CD4-positive, alpha-beta memory T cell (primary cell): ENCODE results near the gene TGFB3. TPM values are rescaled to one million over a fixed set of nuclear protein-coding genes. Genes with fewer than 3 reads are reported as not detected.

Experiments used
- CTCF ChIA-PET: fragments of 350-600 bp; sonication (Branson Sonifier 250); formaldehyde crosslinking; loops from one replicate; lab custom pipeline; 2021; ENCODE audit warnings: inconsistent platforms; ENCODE audit not compliant: partially characterized antibody; lab: Charles Lee
- POLR2A ChIA-PET: fragments of 350-600 bp; sonication (Branson Sonifier 250); formaldehyde crosslinking; loops from one replicate; lab custom pipeline; 2021; ENCODE audit not compliant: partially characterized antibody; lab: Charles Lee
- DNase-seq, 5 donors: peaks; one replicate each; pipeline versions ENCODE4 v3.0.0 to v3.0.0-alpha.2; 2020 to 2022; ENCODE audit warnings: mixed read lengths in 1 of 5
- H3K27ac ChIP-seq: one replicate; pipeline ENCODE4 v1.7.0; 2013; ENCODE audit warnings: low read depth, low read length
- H3K27me3 ChIP-seq: 2 replicates; pipeline ENCODE4 v1.7.0; 2013; ENCODE audit warnings: mild to moderate bottlenecking, low read length, moderate library complexity; ENCODE audit not compliant: insufficient read depth
- H3K36me3 ChIP-seq: 2 replicates; pipeline ENCODE4 v1.7.0; 2013; ENCODE audit warnings: mild to moderate bottlenecking, low read length, moderate library complexity; ENCODE audit not compliant: insufficient read depth
- H3K4me1 ChIP-seq: 2 replicates; pipeline ENCODE4 v1.7.0; 2013; ENCODE audit warnings: mild to moderate bottlenecking, low read length, moderate library complexity; ENCODE audit not compliant: insufficient read depth
- H3K4me3 ChIP-seq, 2 donors: one replicate each; pipeline ENCODE4 v1.7.0; 2013; ENCODE audit warnings: low read length in 2 of 2, mild to moderate bottlenecking in 1 of 2
- H3K9me3 ChIP-seq, 2 donors: one replicate each; pipeline ENCODE4 v1.7.0; 2013; ENCODE audit warnings: low read length in 2 of 2, control low read depth in 1 of 2; ENCODE audit not compliant: control insufficient read depth in 1 of 2
- H3K27ac Mint-ChIP-seq, 7 donors: one replicate each; pipeline ENCODE4 v1.8.0; 2020 to 2021; ENCODE audit warnings: mixed read lengths in 7 of 7, mild to moderate bottlenecking in 6 of 7, inconsistent platforms in 3 of 7, moderate library complexity in 3 of 7
- H3K27me3 Mint-ChIP-seq, 2 donors: one replicate each; pipeline ENCODE4 v1.8.0; 2020 to 2021; ENCODE audit warnings: mixed read lengths in 2 of 2
- H3K36me3 Mint-ChIP-seq, 2 donors: one replicate each; pipeline ENCODE4 v1.8.0; 2020 to 2021; ENCODE audit warnings: mixed read lengths in 2 of 2, inconsistent platforms in 1 of 2, mild to moderate bottlenecking in 1 of 2
- H3K4me1 Mint-ChIP-seq, 4 donors: one replicate each; pipeline ENCODE4 v1.8.0; 2020 to 2021; ENCODE audit warnings: mixed read lengths in 4 of 4, mild to moderate bottlenecking in 1 of 4
- H3K4me3 Mint-ChIP-seq, 8 donors: one replicate each; pipeline ENCODE4 v1.8.0; 2020 to 2021; ENCODE audit warnings: mixed read lengths in 8 of 8, mild to moderate bottlenecking in 7 of 8, moderate library complexity in 6 of 8, inconsistent platforms in 3 of 8
- H3K9me3 Mint-ChIP-seq, 8 donors: one replicate each; pipeline ENCODE4 v1.8.0; 2020 to 2021; ENCODE audit warnings: mixed read lengths in 8 of 8, mild to moderate bottlenecking in 5 of 8, inconsistent platforms in 3 of 8, moderate library complexity in 1 of 8
- intact Hi-C: fragments of 100-400 bp; cut with micrococcal nuclease; formaldehyde crosslinking; loops from one replicate; pipeline ENCODE4 v1.15.1; 2023
- polyA plus RNA-seq, 2 donors: library from polyadenylated mRNA; unstranded; fragments of 300-500 nt; fragmentation: Illumina TruSeq; gene quantifications; one replicate each; pipeline ENCODE4 v1.2.3, GENCODE V29; 2021
- total RNA-seq, 2 experiments: library from RNA; stranded (reverse); gene quantifications; one replicate each; pipeline ENCODE4 v1.2.3, GENCODE V29; 2021

Gene TGFB3
- total and polyA plus RNA-seq, 4 experiments from 2014 or later = 0.29 to 7.2 (median 6.4) TPM; not detected in 1

DNA sequence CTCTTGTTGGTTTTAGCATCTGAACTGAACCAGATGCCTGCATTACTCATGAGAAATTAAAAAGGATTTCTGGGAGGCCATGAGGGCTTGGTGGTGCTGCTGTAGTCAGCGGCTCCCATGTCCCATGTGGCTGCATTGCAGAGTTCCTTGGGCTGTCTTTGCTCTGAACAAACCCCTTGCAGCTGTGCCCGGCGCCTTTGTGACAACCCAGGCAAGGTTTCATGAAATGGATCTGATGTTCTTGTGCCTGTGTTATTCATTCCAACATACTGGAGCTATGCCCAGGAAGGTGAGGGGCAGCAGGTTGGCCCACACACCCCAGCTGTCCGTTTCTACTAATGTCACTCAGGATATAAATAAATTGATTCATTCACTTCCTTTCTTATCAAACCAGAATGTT is 40.8 kb downstream of the TGFB3 start:
- H3K27ac Mint-ChIP-seq = no peak overlapping the region
- Histone ChIP-seq H3K27me3 (no peaks in the 10 kb centered on the region), H3K4me3 (no peak overlapping the region), H3K36me3 (no peaks in the 10 kb centered on the region), H3K9me3 (no peaks in the 10 kb centered on the region), H3K4me1 (no peaks in the 10 kb centered on the region), H3K27ac (no peak overlapping the region)
- H3K36me3 Mint-ChIP-seq = peaks cover 5 to 15% of the 10 kb centered on the region in 2 donors
- no peaks in the 10 kb centered on the region for H3K27me3 Mint-ChIP-seq
- peaks cover 0 to 2% (median 0%) of the 10 kb centered on the region in 8 donors for H3K9me3 Mint-ChIP-seq
- H3K4me1 Mint-ChIP-seq = peaks cover 0 to 2% (median 0%) of the 10 kb centered on the region in 4 donors
- ChIA-PET CTCF (interaction anchor here (0.9 kb wide), 1 partner anchor 34 kb away, joined by 3 read pairs; no protein-coding TSS in a partner anchor), POLR2A (no interaction called here)
- no peak overlapping the region for H3K4me3 Mint-ChIP-seq
- no peak for DNase-seq
- intact Hi-C loops = no loop called here

DNA sequence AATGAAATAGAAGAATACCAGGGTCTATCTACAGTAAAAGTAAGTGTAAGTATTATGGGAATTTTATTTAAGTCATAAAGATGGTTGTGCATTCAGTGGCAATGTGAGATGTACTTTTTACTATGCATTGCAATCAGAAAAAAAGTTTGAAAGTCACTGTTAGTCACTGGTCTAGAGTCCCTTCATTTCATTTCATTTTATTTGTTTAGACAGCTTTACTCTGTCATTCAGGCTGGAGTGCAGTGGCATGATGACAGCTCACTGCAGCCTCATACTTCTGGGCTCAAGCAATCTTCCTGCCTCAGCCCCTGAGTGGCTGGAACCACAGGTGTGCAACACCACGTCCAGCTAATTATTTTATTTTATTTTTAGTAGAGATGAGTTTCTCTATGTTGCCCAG is 42.6 kb downstream of the TGFB3 start:
- no peaks in the 10 kb centered on the region for H3K27me3 Mint-ChIP-seq
- H3K27ac ChIP-seq = no peak overlapping the region
- H3K27ac Mint-ChIP-seq = peak overlapping the region in 1 of 7 donors; percentile 39
- H3K27me3 ChIP-seq = no peaks in the 10 kb centered on the region
- H3K4me1 Mint-ChIP-seq = peaks cover 0 to 4% (median under 1%) of the 10 kb centered on the region in 4 donors
- intact Hi-C loops = no loop called here
- no peak overlapping the region for H3K4me3 Mint-ChIP-seq
- H3K36me3 Mint-ChIP-seq = peaks cover 5 to 15% of the 10 kb centered on the region in 2 donors
- no peak overlapping the region for H3K4me3 ChIP-seq
- no peaks in the 10 kb centered on the region for H3K9me3 ChIP-seq
- H3K9me3 Mint-ChIP-seq = peaks cover 0 to 2% (median 0%) of the 10 kb centered on the region in 8 donors
- CTCF ChIA-PET = no interaction called here
- DNase-seq = no peak
- no peaks in the 10 kb centered on the region for H3K4me1 ChIP-seq
- POLR2A ChIA-PET = no interaction called here
- no peaks in the 10 kb centered on the region for H3K36me3 ChIP-seq

DNA sequence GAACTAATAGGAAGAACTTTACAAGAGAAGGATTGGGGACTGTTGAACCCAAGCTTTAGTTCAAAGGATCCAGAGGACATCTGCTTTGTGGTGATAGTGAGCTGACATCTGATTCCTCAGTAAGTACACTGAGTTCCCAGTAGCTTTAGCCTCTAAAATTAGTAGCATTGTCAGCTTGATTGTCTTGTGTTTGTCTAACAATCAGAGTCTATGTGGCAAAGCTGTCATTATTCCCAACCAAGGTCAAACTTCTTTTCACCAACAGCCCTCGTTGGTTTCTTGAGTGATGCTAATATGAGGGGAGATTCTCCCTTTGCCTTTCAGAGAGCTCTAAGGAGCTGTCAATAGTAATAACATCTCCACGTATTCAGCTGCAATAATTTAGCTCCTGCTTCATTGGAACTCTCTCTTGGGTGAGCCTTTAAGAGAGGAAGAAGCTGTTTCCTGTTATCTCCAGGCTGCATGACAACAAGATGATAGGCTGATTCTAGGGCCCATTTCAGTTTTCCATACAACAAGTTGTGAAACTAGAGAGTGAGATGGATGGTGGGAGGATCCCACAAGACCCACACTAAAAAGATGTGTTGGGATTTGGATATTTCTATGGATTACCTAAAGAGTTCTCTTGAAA is 46.7 kb downstream of the TGFB3 start:
- POLR2A ChIA-PET = no interaction called here
- Mint-ChIP-seq H3K4me1 (peaks cover 0 to 4% (median under 1%) of the 10 kb centered on the region in 4 donors), H3K9me3 (no peaks in the 10 kb centered on the region), H3K4me3 (no peak overlapping the region), H3K36me3 (peaks cover 4 to 7% of the 10 kb centered on the region in 2 donors), H3K27me3 (no peaks in the 10 kb centered on the region), H3K27ac (peak overlapping the region in 2 of 7 donors; percentile 1 to 54)
- Histone ChIP-seq H3K27ac (no peak overlapping the region), H3K4me3 (no peak overlapping the region), H3K9me3 (no peaks in the 10 kb centered on the region), H3K27me3 (no peaks in the 10 kb centered on the region), H3K4me1 (no peaks in the 10 kb centered on the region), H3K36me3 (no peaks in the 10 kb centered on the region)
- DNase-seq = no peak
- intact Hi-C loops = no loop called here
- CTCF ChIA-PET = interaction anchor here (0.8 to 1.6 kb wide), 2 partner anchors 18 to 28 kb away, joined by 3 read pairs; no protein-coding TSS in a partner anchor

DNA sequence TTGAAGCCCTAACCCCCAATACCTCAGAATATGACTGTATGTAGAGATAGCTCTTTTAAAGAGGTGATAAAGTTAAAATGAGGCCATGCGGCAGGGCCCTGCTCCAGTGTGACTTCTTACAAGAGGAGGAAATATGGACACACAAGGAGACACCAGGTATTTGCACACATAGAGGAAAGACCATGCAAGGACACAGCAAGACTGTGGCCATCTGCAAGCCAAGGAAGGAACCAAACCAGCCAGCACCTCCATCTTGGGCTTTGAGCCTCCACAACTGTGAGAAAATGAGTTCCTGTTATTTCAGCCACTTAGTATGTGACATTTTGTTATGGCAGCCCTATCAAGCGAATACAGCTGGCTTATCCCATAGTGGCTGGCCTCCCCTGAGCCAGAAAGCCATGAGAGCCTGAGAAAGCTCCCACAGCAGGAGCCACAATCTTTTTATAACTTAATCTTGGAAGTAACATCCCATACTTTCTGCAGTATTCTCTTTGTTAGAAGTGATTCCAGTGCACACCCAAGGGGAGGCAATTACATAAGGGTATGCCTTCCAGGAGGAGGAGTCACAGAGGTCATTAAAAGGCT is 48.0 kb downstream of the TGFB3 start:
- H3K4me3 Mint-ChIP-seq = no peak overlapping the region
- peaks cover 0 to 4% (median under 1%) of the 10 kb centered on the region in 4 donors for H3K4me1 Mint-ChIP-seq
- POLR2A ChIA-PET = no interaction called here
- no peak overlapping the region for H3K4me3 ChIP-seq
- peaks cover 4 to 7% of the 10 kb centered on the region in 2 donors for H3K36me3 Mint-ChIP-seq
- H3K9me3 ChIP-seq = no peaks in the 10 kb centered on the region
- H3K9me3 Mint-ChIP-seq = no peaks in the 10 kb centered on the region
- intact Hi-C loops = no loop called here
- H3K27ac ChIP-seq = no peak overlapping the region
- H3K4me1 ChIP-seq = no peaks in the 10 kb centered on the region
- no peaks in the 10 kb centered on the region for H3K27me3 ChIP-seq
- H3K36me3 ChIP-seq = no peaks in the 10 kb centered on the region
- no peak for DNase-seq
- no peak overlapping the region for H3K27ac Mint-ChIP-seq
- CTCF ChIA-PET = interaction anchor here (0.8 to 1.6 kb wide), 2 partner anchors 17 to 27 kb away, joined by 3 read pairs; no protein-coding TSS in a partner anchor
- H3K27me3 Mint-ChIP-seq = no peaks in the 10 kb centered on the region

DNA sequence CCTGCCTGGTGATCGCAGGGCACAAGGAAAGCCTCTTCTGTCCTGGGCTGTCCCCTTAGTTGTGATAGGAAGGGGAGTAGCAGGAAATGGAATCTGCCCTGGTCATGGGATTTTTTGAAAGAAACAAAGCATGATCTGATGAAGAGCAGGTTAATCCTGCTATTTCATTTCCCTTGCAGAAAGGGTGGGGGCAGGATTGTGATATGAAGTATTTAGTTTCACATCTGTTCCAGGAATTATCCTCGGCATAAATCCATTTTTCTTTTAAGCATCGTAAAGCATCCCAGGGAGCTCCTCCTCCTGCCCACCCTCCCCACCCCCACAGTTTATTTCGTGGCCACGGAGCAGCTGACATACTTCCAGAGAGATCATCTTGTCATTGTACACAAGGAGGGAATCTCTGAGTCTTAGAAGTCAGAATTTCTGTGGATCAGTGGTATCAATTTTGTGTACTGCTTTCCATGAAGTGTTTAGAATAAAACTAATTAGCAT is 53.1 kb downstream of the TGFB3 start:
- no peak overlapping the region for H3K4me3 Mint-ChIP-seq
- H3K27ac Mint-ChIP-seq = no peak overlapping the region
- no peak overlapping the region for H3K4me3 ChIP-seq
- CTCF ChIA-PET = interaction anchor here (1.3 kb wide), 1 partner anchor 219 kb away, joined by 4 read pairs; no protein-coding TSS in a partner anchor
- peaks cover 2 to 7% of the 10 kb centered on the region in 2 donors for H3K36me3 Mint-ChIP-seq
- H3K27me3 Mint-ChIP-seq = no peaks in the 10 kb centered on the region
- DNase-seq = no peak
- intact Hi-C loops = no loop called here
- H3K36me3 ChIP-seq = no peaks in the 10 kb centered on the region
- no peaks in the 10 kb centered on the region for H3K9me3 Mint-ChIP-seq
- no peaks in the 10 kb centered on the region for H3K4me1 Mint-ChIP-seq
- H3K27me3 ChIP-seq = no peaks in the 10 kb centered on the region
- H3K4me1 ChIP-seq = no peaks in the 10 kb centered on the region
- H3K27ac ChIP-seq = no peak overlapping the region
- POLR2A ChIA-PET = no interaction called here
- no peaks in the 10 kb centered on the region for H3K9me3 ChIP-seq

DNA sequence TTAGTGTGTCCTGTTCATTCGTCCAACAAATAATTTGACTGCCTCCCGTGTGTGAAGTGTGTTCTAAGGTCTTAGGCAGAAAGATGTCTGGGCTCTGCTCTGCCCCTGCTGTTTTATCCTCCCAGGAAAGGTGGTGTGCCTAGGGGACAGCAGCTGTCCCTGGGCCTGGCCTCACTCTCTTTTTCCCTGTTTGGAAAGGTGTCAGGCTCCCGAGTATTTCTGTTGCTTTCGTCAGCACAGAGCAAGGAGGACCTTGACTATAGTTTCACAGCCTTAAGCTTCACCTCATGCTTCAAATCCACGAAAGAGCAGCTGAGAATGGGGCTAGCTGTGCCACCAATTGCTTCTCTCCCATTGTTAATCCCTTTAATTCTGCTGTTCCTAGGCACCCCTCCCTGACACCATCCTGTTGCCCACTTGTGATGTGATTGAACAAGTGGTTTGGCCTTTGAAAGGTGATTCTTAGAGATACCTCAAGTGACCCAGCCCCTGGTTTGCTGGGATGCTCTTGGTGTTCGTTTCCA is 54.2 kb downstream of the TGFB3 start:
- intact Hi-C loops = no loop called here
- no peak overlapping the region for H3K27ac ChIP-seq
- DNase-seq = no peak
- ChIA-PET POLR2A (no interaction called here), CTCF (no interaction called here)
- no peak overlapping the region for H3K4me3 Mint-ChIP-seq
- no peaks in the 10 kb centered on the region for H3K9me3 ChIP-seq
- no peaks in the 10 kb centered on the region for H3K9me3 Mint-ChIP-seq
- H3K27ac Mint-ChIP-seq = no peak overlapping the region
- no peaks in the 10 kb centered on the region for H3K4me1 ChIP-seq
- no peak overlapping the region for H3K4me3 ChIP-seq
- H3K36me3 Mint-ChIP-seq = peaks cover 2 to 7% of the 10 kb centered on the region in 2 donors
- H3K4me1 Mint-ChIP-seq = no peaks in the 10 kb centered on the region
- H3K27me3 Mint-ChIP-seq = no peaks in the 10 kb centered on the region
- H3K27me3 ChIP-seq = no peaks in the 10 kb centered on the region
- no peaks in the 10 kb centered on the region for H3K36me3 ChIP-seq

DNA sequence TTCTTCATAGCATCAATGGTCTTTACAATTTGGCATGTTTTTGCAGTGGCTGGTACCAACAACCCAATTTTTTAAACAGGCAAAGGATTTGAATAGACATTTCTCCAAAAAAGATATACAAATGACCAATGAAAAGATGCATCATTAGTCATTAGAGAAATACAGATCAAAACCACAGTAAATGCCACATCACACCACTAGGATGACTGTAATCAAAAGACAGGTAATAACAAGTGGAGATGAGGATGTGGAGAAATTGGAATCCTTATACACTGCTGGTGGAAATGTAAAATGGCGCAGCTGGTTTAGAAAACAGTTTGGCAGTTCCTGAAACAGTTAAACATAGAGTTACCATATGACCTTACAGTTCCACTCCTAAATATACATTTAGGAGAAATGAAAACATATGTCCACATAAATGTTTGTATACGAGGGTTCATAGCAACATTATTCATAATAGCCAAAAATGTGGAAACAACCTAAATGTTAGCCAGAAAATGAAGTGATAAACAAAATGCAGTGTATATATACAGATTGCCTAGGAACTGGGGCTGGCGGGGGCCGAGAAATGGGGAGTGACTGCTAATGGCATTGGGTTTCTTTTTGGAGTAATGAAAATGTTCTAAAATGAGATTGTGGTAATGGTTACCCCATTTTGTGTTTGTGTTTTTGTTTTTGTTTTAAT is 55.2 kb downstream of the TGFB3 start:
- intact Hi-C loops = no loop called here
- Mint-ChIP-seq H3K27ac (no peak overlapping the region), H3K9me3 (no peaks in the 10 kb centered on the region), H3K27me3 (no peaks in the 10 kb centered on the region), H3K4me3 (no peak overlapping the region), H3K4me1 (no peaks in the 10 kb centered on the region), H3K36me3 (peaks cover 0 to 2% of the 10 kb centered on the region in 2 donors)
- H3K4me3 ChIP-seq = no peak overlapping the region
- DNase-seq = no peak
- H3K27ac ChIP-seq = no peak overlapping the region
- no peaks in the 10 kb centered on the region for H3K9me3 ChIP-seq
- POLR2A ChIA-PET = no interaction called here
- CTCF ChIA-PET = no interaction called here
- no peaks in the 10 kb centered on the region for H3K4me1 ChIP-seq
- H3K36me3 ChIP-seq = no peaks in the 10 kb centered on the region
- no peaks in the 10 kb centered on the region for H3K27me3 ChIP-seq
